Right ventricle myocardium superior (tissue), 1 donor: Measurements from ENCODE around the gene DMAC2L. TPM values are rescaled to one million over a fixed set of nuclear protein-coding genes. Genes with fewer than 3 reads are reported as not detected.
"Not testable (repeated sequence)": the region's sequence is repeated elsewhere in the genome, so short reads cannot be mapped to it uniquely, and the experiment has no call there.

Experiments
- ATAC-seq: fragments of 200-7000 bp; cut with Tn5 transposase; one replicate; pipeline ENCODE4 v1.9.1; 2020; ENCODE audit warnings: mild to moderate bottlenecking; ENCODE audit not compliant: poor library complexity
- DNase-seq: peaks from one replicate; pipeline ENCODE4 v3.0.0-alpha.2; 2020
- intact Hi-C: fragments of 100-400 bp; cut with DNase I; formaldehyde crosslinking; loops from one replicate; pipeline ENCODE4 v1.11.2; 2022
- total RNA-seq: library from RNA; stranded (reverse); fragmentation: NEBNext Ultra II Directional; extraction: Animal tissue kit (Norgen Biotek cat#: 25700); gene quantifications from one replicate; pipeline ENCODE4 v1.2.1, GENCODE V29; 2021
- donor health status: DM: no; HTN: yes; CAD: no; lungs with severe emphysema.

The DMAC2L gene
- total RNA-seq, 1 donor from 2014 or later, result 25.4 TPM

DNA sequence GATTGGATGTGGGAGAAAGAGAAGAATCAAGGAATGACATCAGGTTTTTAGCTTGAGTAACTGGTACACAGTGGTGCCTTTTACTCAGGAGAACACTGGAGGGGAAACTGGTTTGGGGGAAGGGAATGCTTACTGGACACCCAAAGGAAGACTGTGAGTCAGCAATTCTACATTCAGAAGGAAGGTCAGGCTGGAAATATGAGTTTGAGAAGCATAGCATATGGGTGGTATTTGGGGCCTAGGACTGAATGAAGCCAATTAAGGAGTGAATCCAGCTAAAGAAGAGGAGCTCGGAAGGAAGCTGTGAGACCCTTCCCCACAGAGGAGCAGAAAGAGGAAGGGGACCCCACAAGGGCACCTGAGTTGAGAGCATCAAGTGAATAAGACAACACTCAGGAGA lies 35.4 kb downstream of the DMAC2L start:
- intact Hi-C loops, result no loop called here
- ATAC-seq (no peak), DNase-seq (no peak)

- intact Hi-C loops, result no loop called here
- ATAC-seq (no peak), DNase-seq (no peak)
These were observed 36.8 kb downstream of the DMAC2L start for GRCh38 chr14:50348933-50349332.

DNA sequence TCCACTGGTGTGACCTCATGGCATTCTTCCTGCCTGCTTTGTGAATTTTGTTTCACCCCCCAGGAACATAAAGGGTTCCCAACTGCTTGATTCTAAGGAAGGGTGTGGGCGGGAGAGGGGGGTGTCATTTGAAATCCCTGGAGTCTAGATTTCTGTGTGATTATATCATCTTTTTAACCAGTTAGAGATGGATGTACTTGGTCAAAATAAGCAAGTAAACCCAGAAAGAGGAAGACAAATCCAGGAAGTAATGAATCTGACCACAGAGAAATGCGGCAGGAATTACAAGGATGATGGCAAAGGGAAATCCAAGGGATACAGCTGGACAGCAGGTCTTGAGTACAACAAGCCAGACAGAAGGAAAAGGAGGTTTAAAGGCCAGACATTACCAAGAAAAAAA lies 38.9 kb downstream of the DMAC2L start:
- intact Hi-C loops, result no loop called here
- DNase-seq, result no peak
- ATAC-seq, result no peak

DNA sequence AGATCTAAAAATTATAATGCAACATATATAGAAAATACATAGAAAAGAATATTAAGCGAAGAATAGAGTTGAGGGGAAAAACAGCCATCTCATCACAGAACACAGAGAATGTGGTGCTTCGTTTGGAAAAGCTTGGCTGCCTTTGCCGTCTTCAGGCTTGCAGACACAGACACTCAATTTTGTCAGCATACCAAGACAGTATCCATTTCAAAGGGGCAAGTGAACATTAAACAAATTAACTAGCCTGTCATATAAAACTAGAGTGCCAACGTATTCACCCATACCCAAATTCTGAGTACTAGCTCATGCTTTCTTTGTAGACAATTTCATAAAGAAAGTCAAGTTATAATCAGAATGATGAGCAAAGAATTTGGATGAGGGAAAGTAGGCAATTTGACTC lies 40.5 kb downstream of the DMAC2L start:
- ATAC-seq (no peak), DNase-seq (no peak)
- intact Hi-C loops, result no loop called here

GRCh38 chr14:50353126-50353525 lies 41.0 kb downstream of the DMAC2L start:
- DNase-seq (no peak), ATAC-seq (no peak)
- intact Hi-C loops, result no loop called here

GRCh38 chr14:50354527-50354926 lies 42.4 kb downstream of the DMAC2L start:
- ATAC-seq, result no peak
- DNase-seq, result no peak
- intact Hi-C loops, result no loop called here

GRCh38 chr14:50355692-50356091 lies 43.6 kb downstream of the DMAC2L start:
- intact Hi-C loops, result no loop called here
- ATAC-seq, result no peak
- DNase-seq, result no peak

- ATAC-seq, DNase-seq, intact Hi-C loops: not testable (repeated sequence)
These were observed 44.2 kb downstream of the DMAC2L start for GRCh38 chr14:50356283-50356682.

DNA sequence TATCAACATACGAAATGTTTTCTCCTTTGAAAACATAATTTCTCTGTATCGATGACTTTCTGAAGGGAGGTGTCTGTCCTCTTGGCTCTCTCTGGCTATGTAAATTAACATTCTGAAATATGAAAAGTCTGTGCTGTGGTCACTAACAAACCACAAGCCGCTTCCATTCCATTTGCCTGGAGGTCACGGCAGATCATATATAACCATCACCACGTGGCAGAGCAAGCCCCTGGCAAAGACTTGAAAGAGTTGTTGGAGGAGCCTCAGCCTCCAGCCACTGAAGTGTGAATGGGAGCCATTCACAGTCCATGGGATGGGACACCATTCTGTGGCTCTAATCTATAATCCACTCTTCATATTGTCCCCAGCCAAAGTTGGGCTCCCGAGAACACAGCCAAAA lies 45.0 kb downstream of the DMAC2L start:
- intact Hi-C loops, result no loop called here
- no peak for ATAC-seq
- DNase-seq, result no peak

DNA sequence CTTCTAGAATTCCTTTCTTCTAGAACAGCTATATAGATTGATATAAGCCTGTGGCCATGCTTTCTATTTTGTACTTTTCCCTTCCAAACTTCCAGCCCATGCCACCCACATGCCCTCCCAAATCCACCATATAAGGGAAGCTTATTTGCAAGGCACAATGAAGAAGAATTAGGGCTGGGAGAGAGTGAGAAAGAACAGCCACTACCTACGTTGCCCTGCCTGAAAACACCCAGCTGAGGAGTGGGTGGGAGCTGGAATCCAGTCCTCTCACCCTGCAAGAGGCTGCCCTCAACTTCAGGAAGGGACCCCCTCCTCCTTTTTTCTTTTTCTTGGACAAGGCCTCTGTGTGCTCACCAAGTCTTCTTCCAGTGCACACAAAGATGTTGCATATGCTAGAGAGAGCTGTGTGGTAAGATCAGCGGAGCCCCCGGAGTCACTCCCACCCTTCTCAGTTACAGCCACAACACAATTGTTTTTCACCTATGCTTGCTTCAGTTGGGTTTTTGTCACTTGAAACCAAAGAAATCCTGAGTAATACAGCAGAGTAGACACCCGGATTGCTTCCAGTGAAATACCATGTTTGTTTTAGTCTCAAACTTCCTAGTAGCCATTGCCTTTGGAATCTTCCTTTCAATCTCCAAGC lies 45.8 kb downstream of the DMAC2L start:
- ATAC-seq (no peak), DNase-seq (no peak)
- intact Hi-C loops, result no loop called here

DNA sequence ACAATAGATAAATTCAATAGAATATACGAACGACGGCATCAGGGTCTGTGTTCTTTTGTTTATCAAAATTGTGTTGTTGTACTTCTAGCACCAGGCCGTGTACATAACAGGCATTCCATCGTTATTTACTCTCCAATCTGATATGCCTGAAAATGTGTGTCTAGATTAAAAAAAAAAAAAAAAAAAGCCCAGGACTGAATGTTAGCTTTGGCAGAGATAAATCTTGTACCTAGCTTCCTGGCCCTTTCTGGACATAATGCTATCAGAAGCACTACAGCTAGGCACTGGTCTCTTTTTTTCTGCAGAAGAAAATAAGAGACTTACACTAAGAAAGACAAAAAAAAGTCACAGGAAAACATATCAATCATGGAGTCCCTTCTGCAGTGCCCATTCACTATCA lies 47.5 kb downstream of the DMAC2L start:
- intact Hi-C loops, result no loop called here
- no peak for ATAC-seq

DNA sequence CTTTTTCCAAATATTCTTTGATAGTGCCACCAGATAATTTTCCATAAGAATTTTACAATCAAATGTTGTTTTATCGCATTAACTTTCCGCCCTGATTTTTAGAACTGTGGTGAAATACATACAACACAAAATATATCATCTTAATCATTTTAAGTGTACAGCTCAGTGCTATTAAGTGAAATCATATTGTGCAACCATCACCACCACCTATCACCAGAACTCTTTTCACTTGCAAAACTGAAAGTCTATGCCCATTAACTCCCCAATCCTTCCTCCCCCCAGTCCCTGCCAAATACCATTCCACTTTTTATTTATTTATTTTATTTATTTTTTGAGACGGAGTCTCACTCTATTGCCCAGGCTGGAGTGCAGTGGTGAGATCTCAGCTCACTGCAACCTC lies 48.0 kb downstream of the DMAC2L start:
- ATAC-seq (no peak), DNase-seq (no peak)
- intact Hi-C loops, result no loop called here

More for the DNA sequence above, 47.5 kb downstream of the DMAC2L start:
- DNase-seq, result no peak

DNA sequence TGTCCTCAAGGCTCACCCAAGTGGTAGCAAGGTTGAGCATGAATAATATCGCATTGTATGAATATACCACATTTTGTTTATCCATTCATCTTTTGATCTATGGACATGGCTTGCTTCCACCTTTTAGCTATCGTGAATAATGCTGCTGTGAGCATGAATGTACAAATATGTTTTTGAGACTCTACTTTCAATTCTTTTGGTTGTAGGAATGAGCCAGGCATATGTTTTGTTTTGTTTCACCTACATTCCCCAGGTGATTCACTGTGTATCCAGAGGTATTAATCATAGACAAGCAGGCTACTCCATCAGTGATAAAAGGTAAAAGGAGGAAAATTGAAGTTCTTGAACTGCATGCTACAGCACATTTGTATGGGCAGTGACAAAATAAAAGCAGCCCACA lies 48.7 kb downstream of the DMAC2L start:
- intact Hi-C loops, result no loop called here
- DNase-seq (no peak), ATAC-seq (no peak)

- intact Hi-C loops, DNase-seq, ATAC-seq: not testable (repeated sequence)
These were observed 49.6 kb downstream of the DMAC2L start for GRCh38 chr14:50361473-50362403.

- intact Hi-C loops, result no loop called here
- DNase-seq (no peak), ATAC-seq (peak; percentile 55)
These were observed 50.9 kb downstream of the DMAC2L start for GRCh38 chr14:50362764-50363713.

- DNase-seq, result no peak
- ATAC-seq, result peak; percentile 87
- intact Hi-C loops, result no loop called here
These were observed 51.6 kb downstream of the DMAC2L start for GRCh38 chr14:50363714-50364111.

DNA sequence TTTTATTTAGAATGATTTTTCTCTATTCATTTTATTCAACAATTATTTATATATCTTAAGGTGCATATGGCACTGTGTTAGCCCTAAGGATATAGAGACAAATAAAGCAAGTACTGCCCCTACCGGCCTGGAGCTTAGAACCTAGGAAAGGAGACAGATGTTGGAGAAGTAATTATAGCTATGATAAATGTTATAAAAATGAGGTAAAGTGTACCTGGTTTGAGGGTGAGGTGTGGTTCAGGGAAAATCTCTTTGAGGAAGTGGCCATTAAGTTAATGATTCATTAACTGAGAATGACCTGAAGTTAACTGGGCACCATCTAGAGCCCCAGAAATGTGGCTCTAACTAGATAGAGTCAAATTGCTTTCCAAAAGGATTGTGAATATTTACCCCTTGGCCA lies 52.7 kb downstream of the DMAC2L start:
- DNase-seq, result no peak
- intact Hi-C loops, result no loop called here

DNA sequence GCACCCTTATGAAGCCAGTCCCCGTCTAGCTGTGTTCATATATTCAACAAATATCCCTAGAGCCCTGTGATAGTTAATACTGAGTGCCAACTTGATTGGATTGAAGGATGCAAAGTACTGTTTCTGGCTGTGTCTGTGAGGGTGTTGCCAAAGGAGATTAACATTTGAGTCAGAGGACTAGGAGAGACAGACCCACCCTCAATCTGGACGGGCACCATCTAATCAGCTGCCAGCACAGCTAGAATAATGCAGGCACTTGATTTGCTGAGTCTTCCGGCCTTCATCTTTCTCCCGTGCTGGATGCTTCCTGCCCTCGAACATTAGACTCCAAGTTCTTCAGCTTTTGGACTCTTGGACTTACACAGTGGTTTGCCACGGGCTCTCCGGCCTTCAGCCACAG lies 53.4 kb downstream of the DMAC2L start:
- intact Hi-C loops, ATAC-seq, DNase-seq: not testable (repeated sequence)

More for the DNA sequence above, 52.7 kb downstream of the DMAC2L start:
- ATAC-seq, result no peak

- intact Hi-C loops, result no loop called here
- DNase-seq, result no peak
- ATAC-seq, result no peak
These were observed 54.0 kb downstream of the DMAC2L start for GRCh38 chr14:50366115-50366514.
